SU-DHL-6 (cell line): ENCODE measurements around the gene CELA1.
A peak's percentile ranks its signal among the peaks of the same experiment; 100 is the strongest.

Experiments
- H2AFZ ChIP-seq: fragments of 200-600 bp; sonication (generic); 2 replicates; pipeline ENCODE4 v1.6.1; 2014; ENCODE audit warnings: low read depth, mild to moderate bottlenecking, moderate library complexity, mixed read lengths, antibody characterized with exemption, low read length; ENCODE audit not compliant: severe bottlenecking
- H3F3A ChIP-seq: fragments of 200-600 bp; shearing (Covaris generic); 2 replicates; pipeline ENCODE4 v1.6.0; 2016; ENCODE audit warnings: antibody characterized with exemption, mild to moderate bottlenecking; ENCODE audit not compliant: insufficient read depth
- H3K27ac ChIP-seq: fragments of 200-600 bp; sonication (generic); 2 replicates; pipeline ENCODE4 v1.5.1; 2016; ENCODE audit warnings: low read depth, mild to moderate bottlenecking, low read length, moderate library complexity, mixed read lengths
- H3K27me3 ChIP-seq: fragments of 200-600 bp; sonication (generic), shearing (Covaris generic); 2 replicates; pipeline ENCODE4 v1.6.0; 2014; ENCODE audit warnings: mild to moderate bottlenecking, low read length
- H3K36me3 ChIP-seq: fragments of 200-600 bp; sonication (generic); 2 replicates; pipeline ENCODE4 v1.6.1; 2014; ENCODE audit warnings: mild to moderate bottlenecking, low read length, mixed read lengths
- H3K4me2 ChIP-seq: fragments of 300-600, 200-600 bp; shearing (Covaris generic), sonication (generic); 2 replicates; pipeline ENCODE4 v1.6.0; 2014; ENCODE audit warnings: low read length, low read depth, mild to moderate bottlenecking; ENCODE audit not compliant: poor library complexity, severe bottlenecking
- H3K4me3 ChIP-seq: fragments of 200-600 bp; sonication (generic); 2 replicates; pipeline ENCODE4 v1.5.1; 2014; ENCODE audit warnings: antibody characterized with exemption, low read length, mild to moderate bottlenecking, mixed read lengths; ENCODE audit not compliant: insufficient read depth, poor library complexity, severe bottlenecking
- H3K79me2 ChIP-seq: fragments of 200-600 bp; sonication (generic); 2 replicates; pipeline ENCODE4 v1.6.1; 2014; ENCODE audit warnings: mild to moderate bottlenecking, low read length, moderate library complexity; ENCODE audit not compliant: insufficient read depth
- H3K9ac ChIP-seq: fragments of 200-600 bp; sonication (generic); 2 replicates; pipeline ENCODE4 v1.7.0; 2014; ENCODE audit warnings: mild to moderate bottlenecking, low read length
- H3K9me2 ChIP-seq: fragments of 200-600 bp; sonication (generic); replicated peaks from 2 replicates; pipeline ENCODE4 v1.6.1; 2014; ENCODE audit warnings: low read length; ENCODE audit not compliant: insufficient read depth
- H3K9me3 ChIP-seq: fragments of 200-600 bp; sonication (generic); 2 replicates; pipeline ENCODE4 v1.6.1; 2014; ENCODE audit warnings: low read length, mixed read lengths; ENCODE audit not compliant: insufficient read depth
- H4K20me1 ChIP-seq: fragments of 200-600 bp; sonication (generic); 2 replicates; pipeline ENCODE4 v1.6.1; 2014; ENCODE audit warnings: low read depth, mild to moderate bottlenecking, antibody characterized with exemption, low read length, moderate library complexity, mixed read lengths
- CTCF ChIP-seq: fragments of 200-600 bp; sonication (generic); IDR thresholded peaks from one replicate; pipeline ENCODE4 v1.5.1; 2017; ENCODE audit warnings: antibody characterized with exemption, mild to moderate bottlenecking, low read length, moderate library complexity; ENCODE audit not compliant: insufficient read depth, poor library complexity, severe bottlenecking
- EZH2phosphoT487 ChIP-seq: fragments of 200-600 bp; sonication (generic), shearing (Covaris generic); conservative IDR thresholded peaks from 2 replicates; pipeline ENCODE4 v1.6.1; 2018; ENCODE audit warnings: mild to moderate bottlenecking, antibody characterized with exemption, low read length, moderate library complexity, mixed read lengths

CELA1 gene

GRCh38 chr12:51357374-51358047, 11.0 kb upstream of the CELA1 start:
- H3K4me2 ChIP-seq: no peak overlapping the region
- no peaks in the 10 kb centered on the region for H3K9me3 ChIP-seq
- no peak overlapping the region for H3K27ac ChIP-seq
- no peaks in the 10 kb centered on the region for H4K20me1 ChIP-seq
- H3K27me3 ChIP-seq: no peaks in the 10 kb centered on the region
- no peak overlapping the region for H3K9ac ChIP-seq
- no peak for TF ChIP-seq CTCF
- TF ChIP-seq EZH2phosphoT487: no peak
- H2AFZ ChIP-seq: no peak overlapping the region
- no peaks in the 10 kb centered on the region for H3K79me2 ChIP-seq
- no peaks in the 10 kb centered on the region for H3K9me2 ChIP-seq
- H3K4me3 ChIP-seq: no peak overlapping the region
- no peaks in the 10 kb centered on the region for H3F3A ChIP-seq
- H3K36me3 ChIP-seq: no peaks in the 10 kb centered on the region

GRCh38 chr12:51351913-51352532, 5.5 kb upstream of the CELA1 start:
- peak; percentile 18 for TF ChIP-seq CTCF
- no peak for TF ChIP-seq EZH2phosphoT487
- Histone ChIP-seq H3K9me2 (no peaks in the 10 kb centered on the region), H4K20me1 (no peaks in the 10 kb centered on the region), H3K79me2 (no peaks in the 10 kb centered on the region), H3K4me2 (no peak overlapping the region), H3K9ac (no peak overlapping the region), H2AFZ (no peak overlapping the region), H3K27ac (no peak overlapping the region), H3K27me3 (peaks cover under 1% of the 10 kb centered on the region; the same call in 1 of the 2 replicates), H3K9me3 (no peaks in the 10 kb centered on the region), H3F3A (no peaks in the 10 kb centered on the region), H3K4me3 (no peak overlapping the region), H3K36me3 (no peaks in the 10 kb centered on the region)

- no peaks in the 10 kb centered on the region for H3K79me2 ChIP-seq
- H3K27ac ChIP-seq: no peak overlapping the region
- H3K9ac ChIP-seq: no peak overlapping the region
- no peaks in the 10 kb centered on the region for H3K36me3 ChIP-seq
- H4K20me1 ChIP-seq: no peaks in the 10 kb centered on the region
- H3K4me3 ChIP-seq: no peak overlapping the region
- H3K9me3 ChIP-seq: no peaks in the 10 kb centered on the region
- H3K9me2 ChIP-seq: no peaks in the 10 kb centered on the region
- peaks cover 2% of the 10 kb centered on the region; the same call in 1 of the 2 replicates for H3K27me3 ChIP-seq
- H3K4me2 ChIP-seq: no peak overlapping the region
- TF ChIP-seq CTCF (no peak), EZH2phosphoT487 (no peak)
- H2AFZ ChIP-seq: no peak overlapping the region
- no peaks in the 10 kb centered on the region for H3F3A ChIP-seq
Measured at GRCh38 chr12:51349026-51349425, 2.5 kb upstream of the CELA1 start.
